Uterus (tissue), 4 donors: ENCODE data around the gene CCDC186. TPM values are rescaled to one million over a fixed set of nuclear protein-coding genes. Genes with fewer than 3 reads are reported as not detected.

Experiments
- DNase-seq, 2 donors: peaks; one replicate each; pipeline ENCODE4 v3.0.0-alpha.2; 2019 to 2020
- H3K27ac ChIP-seq, 2 donors: fragments of 200-600 bp; sonication (generic); 1 replicate in 1 of 2; 2 replicates in 1 of 2; pipeline ENCODE4 v1.5.1; 2016 to 2018
- H3K27me3 ChIP-seq, 2 donors: fragments of 200-600 bp; sonication (generic); one replicate each; pipeline ENCODE4 v1.5.1; 2018 to 2019; ENCODE audit warnings: control low read depth in 1 of 2
- H3K36me3 ChIP-seq, 2 donors: fragments of 200-600 bp; sonication (generic); one replicate each; pipeline ENCODE4 v1.5.1; 2019; ENCODE audit warnings: control low read depth in 1 of 2
- H3K4me1 ChIP-seq, 2 donors: fragments of 200-600 bp; sonication (generic); one replicate each; pipeline ENCODE4 v1.5.1; 2018 to 2019; ENCODE audit warnings: control low read depth in 1 of 2
- H3K4me3 ChIP-seq, 2 donors: fragments of 200-600 bp; sonication (generic); 1 replicate in 1 of 2; 2 replicates in 1 of 2; pipeline ENCODE4 v1.5.1; 2018 to 2019; ENCODE audit warnings: mild to moderate bottlenecking in 1 of 2
- H3K9me3 ChIP-seq, 2 donors: fragments of 200-600 bp; sonication (generic); one replicate each; pipeline ENCODE4 v1.5.1; 2019; ENCODE audit warnings: control low read depth in 1 of 2
- CTCF ChIP-seq, 4 experiments: fragments of 200-600 bp in 2 of 4; fragments of 450-650 bp in 2 of 4; sonication (generic) in 2 of 4; IDR thresholded peaks; one replicate each; pipeline ENCODE4 v1.5.1; 2016 to 2019; ENCODE audit warnings: antibody characterized with exemption in 4 of 4, mild to moderate bottlenecking in 2 of 4, moderate library complexity in 1 of 4
- POLR2A ChIP-seq, 2 donors: fragments of 450-650 bp; IDR thresholded peaks; one replicate each; pipeline ENCODE4 v1.6.1; 2016; ENCODE audit warnings: antibody characterized with exemption in 2 of 2, mild to moderate bottlenecking in 1 of 2, moderate library complexity in 1 of 2
- intact Hi-C: fragments of 100-400 bp; cut with DNase I; formaldehyde crosslinking; loops from one replicate; pipeline ENCODE4 v1.15.1; 2023; ENCODE audit warnings: low total_unique reads
- total RNA-seq, 4 donors: library from RNA; depleted of rRNA in 3 of 4; stranded (reverse); fragments of >200 nt in 3 of 4; gene quantifications; one replicate each; pipeline versions ENCODE4 v1.1.0 to v1.2.4, GENCODE V29; 2014 to 2023
- donor health status: DM: yes; HTN: yes; CAD: no.

The CCDC186 gene
- total RNA-seq, 4 donors from 2014 or later: 7.6 to 52.6 (median 24.9) TPM

- no peak for TF ChIP-seq POLR2A (IDR thresholded peaks at IDR 0.05)
- no peak for TF ChIP-seq CTCF (IDR thresholded peaks at IDR 0.05)
- DNase-seq: no peak
- H3K36me3 ChIP-seq: no peaks in the 10 kb centered on the region
- H3K4me3 ChIP-seq: peak overlapping the region; percentile 84 to 98
- H3K4me1 ChIP-seq: peaks cover 0 to 4% of the 10 kb centered on the region in 2 donors
- no peaks in the 10 kb centered on the region for H3K9me3 ChIP-seq
- intact Hi-C loops: no loop called here
- H3K27ac ChIP-seq: peak overlapping the region; percentile 92 to 97
- H3K27me3 ChIP-seq: no peaks in the 10 kb centered on the region
Observed at GRCh38 chr10:114172776-114173602, 1.0 kb downstream of the CCDC186 start.

- Histone ChIP-seq H3K27me3 (no peaks in the 10 kb centered on the region), H3K4me1 (peaks cover 0 to 4% of the 10 kb centered on the region in 2 donors), H3K4me3 (peak overlapping the region in 1 of 2 donors; percentile 84), H3K27ac (peak overlapping the region; percentile 92 to 97), H3K9me3 (no peaks in the 10 kb centered on the region), H3K36me3 (no peaks in the 10 kb centered on the region)
- TF ChIP-seq CTCF (IDR thresholded peaks at IDR 0.05) (no peak), POLR2A (IDR thresholded peaks at IDR 0.05) (no peak)
- intact Hi-C loops: no loop called here
- DNase-seq: no peak
Observed at GRCh38 chr10:114172216-114172615, 1.8 kb downstream of the CCDC186 start.

- TF ChIP-seq CTCF (IDR thresholded peaks at IDR 0.05) (no peak), POLR2A (IDR thresholded peaks at IDR 0.05) (no peak)
- H3K27me3 ChIP-seq: no peaks in the 10 kb centered on the region
- H3K27ac ChIP-seq: no peak overlapping the region
- peaks cover 0 to 4% of the 10 kb centered on the region in 2 donors for H3K4me1 ChIP-seq
- intact Hi-C loops: no loop called here
- H3K4me3 ChIP-seq: no peak overlapping the region
- no peak for DNase-seq
- no peaks in the 10 kb centered on the region for H3K9me3 ChIP-seq
- no peaks in the 10 kb centered on the region for H3K36me3 ChIP-seq
Observed at GRCh38 chr10:114168450-114169009, 5.5 kb downstream of the CCDC186 start.

GRCh38 chr10:114167985-114168384 is 6.0 kb downstream of the CCDC186 start:
- intact Hi-C loops: no loop called here
- Histone ChIP-seq H3K4me3 (no peak overlapping the region), H3K9me3 (no peaks in the 10 kb centered on the region), H3K27ac (no peak overlapping the region), H3K4me1 (peaks cover 0 to 4% of the 10 kb centered on the region in 2 donors), H3K36me3 (no peaks in the 10 kb centered on the region), H3K27me3 (no peaks in the 10 kb centered on the region)
- TF ChIP-seq CTCF (IDR thresholded peaks at IDR 0.05): no peak
- no peak for TF ChIP-seq POLR2A (IDR thresholded peaks at IDR 0.05)
- no peak for DNase-seq

- Histone ChIP-seq H3K27me3 (no peaks in the 10 kb centered on the region), H3K27ac (no peak overlapping the region)
- intact Hi-C loops: no loop called here
Observed at GRCh38 chr10:114166494-114166893, 7.5 kb downstream of the CCDC186 start.

More at GRCh38 chr10:114166494-114166893, 7.5 kb downstream of the CCDC186 start:
- DNase-seq: no peak
- Histone ChIP-seq H3K4me1 (no peaks in the 10 kb centered on the region), H3K36me3 (no peaks in the 10 kb centered on the region), H3K4me3 (no peak overlapping the region), H3K9me3 (no peaks in the 10 kb centered on the region)
- TF ChIP-seq CTCF (IDR thresholded peaks at IDR 0.05): no peak
- no peak for TF ChIP-seq POLR2A (IDR thresholded peaks at IDR 0.05)
